HEK293 (cell line): Measurements from ENCODE around the gene STK16.
A peak's percentile ranks its signal among the peaks of the same experiment; 100 is the strongest.

Experiments used
- CTCF ChIA-PET: fragments of 350-600 bp; formaldehyde crosslinking; extraction: SDS; loops from one replicate; lab custom pipeline; 2021; ENCODE audit warnings: antibody characterized with exemption; lab: Yijun Ruan, JAX
- POLR2A ChIA-PET: fragments of 300-600 bp; formaldehyde crosslinking; extraction: SDS; loops from one replicate; lab custom pipeline; 2020; ENCODE audit warnings: antibody characterized with exemption, inconsistent platforms; lab: Yijun Ruan, JAX
- H3K27ac ChIP-seq: fragments of 200-500 bp; sonication (Bioruptor generic); 2 replicates; pipeline ENCODE4 v1.5.1; 2014; ENCODE audit warnings: low read depth, low read length, control low read depth, inconsistent platforms; ENCODE audit errors: extremely low read depth
- H3K36me3 ChIP-seq, 2 experiments: fragments of 200-500 bp in 1 of 2; sonication (Bioruptor generic) in 1 of 2; 1 replicate in 1 of 2; 2 replicates in 1 of 2; pipeline ENCODE4 v1.5.1; 2014 to 2017; ENCODE audit warnings: inconsistent platforms in 2 of 2, low read length in 2 of 2; ENCODE audit not compliant: control insufficient read depth in 2 of 2, insufficient read depth in 1 of 2
- H3K4me1 ChIP-seq: fragments of 200-500 bp; sonication (Bioruptor generic); 2 replicates; pipeline ENCODE4 v1.5.1; 2014; ENCODE audit warnings: mild to moderate bottlenecking, low read length, inconsistent platforms; ENCODE audit not compliant: control insufficient read depth, insufficient read depth
- H3K4me3 ChIP-seq: 2 replicates; pipeline ENCODE4 v1.5.1; 2011; ENCODE audit warnings: low read depth, mild to moderate bottlenecking, control low read depth, low read length, moderate library complexity
- H3K9me3 ChIP-seq: fragments of 200-500 bp; sonication (Bioruptor generic); 2 replicates; pipeline ENCODE4 v1.5.1; 2014; ENCODE audit warnings: low read depth, low read length, inconsistent platforms; ENCODE audit not compliant: control insufficient read depth, insufficient read depth
- GLIS2 ChIP-seq: fragments of 450-650 bp; formaldehyde crosslinking; IDR thresholded peaks from 2 replicates; pipeline ENCODE4 v1.5.1; 2016; ENCODE audit warnings: missing biosample characterization, missing genetic modification characterization
- HOXC10 ChIP-seq: sonication (generic); formaldehyde crosslinking; IDR thresholded peaks from 2 replicates; pipeline ENCODE4 v1.8.1; 2023; ENCODE audit warnings: mild to moderate bottlenecking, missing genetic modification reagents
- KLF1 ChIP-seq: fragments of 450-650 bp; formaldehyde crosslinking; IDR thresholded peaks from 2 replicates; pipeline ENCODE4 v1.5.1; 2016; ENCODE audit warnings: missing biosample characterization, missing genetic modification characterization
- KLF8 ChIP-seq: fragments of 450-650 bp; formaldehyde crosslinking; IDR thresholded peaks from 2 replicates; pipeline ENCODE4 v1.5.1; 2016; ENCODE audit warnings: missing biosample characterization, missing genetic modification characterization
- SCRT1 ChIP-seq: fragments of 450-650 bp; formaldehyde crosslinking; IDR thresholded peaks from 2 replicates; pipeline ENCODE4 v1.5.1; 2016; ENCODE audit warnings: missing biosample characterization, missing genetic modification characterization, borderline replicate concordance
- WT1 ChIP-seq: fragments of 450-650 bp; formaldehyde crosslinking; IDR thresholded peaks from 2 replicates; pipeline ENCODE4 v1.5.1; 2016; ENCODE audit warnings: missing biosample characterization, missing genetic modification characterization
- ZBTB1 ChIP-seq: fragments of 450-650 bp; formaldehyde crosslinking; IDR thresholded peaks from 2 replicates; pipeline ENCODE4 v1.5.1; 2016; ENCODE audit warnings: missing biosample characterization, missing genetic modification characterization
- ZBTB17 ChIP-seq: fragments of 450-650 bp; formaldehyde crosslinking; IDR thresholded peaks from 2 replicates; pipeline ENCODE4 v1.5.1; 2016; ENCODE audit warnings: missing biosample characterization, missing genetic modification characterization
- ZNF19 ChIP-seq: fragments of 450-650 bp; formaldehyde crosslinking; IDR thresholded peaks from 2 replicates; pipeline ENCODE4; 2016; ENCODE audit warnings: missing biosample characterization, missing genetic modification characterization, low read depth
- ZNF416 ChIP-seq: fragments of 450-650 bp; formaldehyde crosslinking; IDR thresholded peaks from 2 replicates; pipeline ENCODE4 v1.5.1; 2016; ENCODE audit warnings: missing biosample characterization, missing genetic modification characterization
- ZNF600 ChIP-seq: fragments of 450-650 bp; formaldehyde crosslinking; IDR thresholded peaks from 2 replicates; pipeline ENCODE4 v1.5.1; 2016; ENCODE audit warnings: missing biosample characterization, missing genetic modification characterization
- ZNF654 ChIP-seq: fragments of 450-650 bp; formaldehyde crosslinking; IDR thresholded peaks from 2 replicates; pipeline ENCODE4 v1.5.1; 2016; ENCODE audit warnings: low read depth, missing biosample characterization, missing genetic modification characterization
- ZNF664 ChIP-seq: fragments of 450-650 bp; formaldehyde crosslinking; IDR thresholded peaks from 2 replicates; pipeline ENCODE4 v1.5.1; 2016; ENCODE audit warnings: missing biosample characterization, missing genetic modification characterization
- ZNF76 ChIP-seq: fragments of 450-650 bp; formaldehyde crosslinking; IDR thresholded peaks from 2 replicates; pipeline ENCODE4; 2016; ENCODE audit warnings: low read depth, missing biosample characterization, missing genetic modification characterization, borderline replicate concordance
- ZNF768 ChIP-seq: fragments of 450-650 bp; formaldehyde crosslinking; IDR thresholded peaks from 2 replicates; pipeline ENCODE4 v1.5.1; 2018; ENCODE audit warnings: missing biosample characterization, mild to moderate bottlenecking, missing genetic modification characterization
- TF ChIP-seq, protein P1 (sequence below): fragments of 450-650 bp; formaldehyde crosslinking; conservative IDR thresholded peaks from 2 replicates; pipeline ENCODE4 v1.5.1; 2016; ENCODE audit warnings: low read depth, missing biosample characterization, missing genetic modification characterization
- TF ChIP-seq, protein P2 (sequence below): fragments of 450-650 bp; formaldehyde crosslinking; IDR thresholded peaks from 2 replicates; pipeline ENCODE4 v1.5.1; 2016; ENCODE audit warnings: missing biosample characterization, missing genetic modification characterization
- TF ChIP-seq, protein P3 (sequence below): fragments of 450-650 bp; formaldehyde crosslinking; IDR thresholded peaks from 2 replicates; pipeline ENCODE4 v1.5.1; 2017; ENCODE audit warnings: missing biosample characterization, missing genetic modification characterization
- TF ChIP-seq, protein P4 (sequence below): fragments of 450-650 bp; formaldehyde crosslinking; IDR thresholded peaks from 2 replicates; pipeline ENCODE4 v1.5.1; 2016; ENCODE audit warnings: missing biosample characterization, missing genetic modification characterization
- TF ChIP-seq, protein P5 (sequence below): fragments of 450-650 bp; formaldehyde crosslinking; IDR thresholded peaks from 2 replicates; pipeline ENCODE4 v1.5.1; 2016; ENCODE audit warnings: missing biosample characterization, missing genetic modification characterization, low read depth
- TF ChIP-seq, protein P6 (sequence below): fragments of 450-650 bp; formaldehyde crosslinking; IDR thresholded peaks from 2 replicates; pipeline ENCODE4 v1.5.1; 2016; ENCODE audit warnings: missing biosample characterization, missing genetic modification characterization

Gene STK16

DNA sequence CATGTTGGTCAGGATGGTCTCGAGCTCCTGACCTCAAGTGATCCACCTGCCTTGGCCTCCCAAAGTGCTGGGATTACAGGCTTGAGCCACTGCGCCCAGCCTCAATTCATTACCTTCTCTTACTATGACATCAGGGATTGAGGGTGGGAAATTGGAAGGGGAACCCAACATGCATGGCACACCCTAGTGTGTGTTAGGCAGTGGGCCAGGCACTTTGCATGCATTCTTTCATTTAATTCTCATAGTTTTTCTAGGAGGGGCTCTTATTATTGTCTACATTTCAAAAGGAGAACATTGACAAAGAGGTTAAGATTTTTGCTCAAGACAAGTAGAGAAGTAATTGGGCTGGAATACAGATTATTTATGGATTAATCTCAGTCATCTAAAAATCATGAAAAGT is 23.0 kb downstream of the STK16 start (continued):
- TF ChIP-seq, protein P1, sequence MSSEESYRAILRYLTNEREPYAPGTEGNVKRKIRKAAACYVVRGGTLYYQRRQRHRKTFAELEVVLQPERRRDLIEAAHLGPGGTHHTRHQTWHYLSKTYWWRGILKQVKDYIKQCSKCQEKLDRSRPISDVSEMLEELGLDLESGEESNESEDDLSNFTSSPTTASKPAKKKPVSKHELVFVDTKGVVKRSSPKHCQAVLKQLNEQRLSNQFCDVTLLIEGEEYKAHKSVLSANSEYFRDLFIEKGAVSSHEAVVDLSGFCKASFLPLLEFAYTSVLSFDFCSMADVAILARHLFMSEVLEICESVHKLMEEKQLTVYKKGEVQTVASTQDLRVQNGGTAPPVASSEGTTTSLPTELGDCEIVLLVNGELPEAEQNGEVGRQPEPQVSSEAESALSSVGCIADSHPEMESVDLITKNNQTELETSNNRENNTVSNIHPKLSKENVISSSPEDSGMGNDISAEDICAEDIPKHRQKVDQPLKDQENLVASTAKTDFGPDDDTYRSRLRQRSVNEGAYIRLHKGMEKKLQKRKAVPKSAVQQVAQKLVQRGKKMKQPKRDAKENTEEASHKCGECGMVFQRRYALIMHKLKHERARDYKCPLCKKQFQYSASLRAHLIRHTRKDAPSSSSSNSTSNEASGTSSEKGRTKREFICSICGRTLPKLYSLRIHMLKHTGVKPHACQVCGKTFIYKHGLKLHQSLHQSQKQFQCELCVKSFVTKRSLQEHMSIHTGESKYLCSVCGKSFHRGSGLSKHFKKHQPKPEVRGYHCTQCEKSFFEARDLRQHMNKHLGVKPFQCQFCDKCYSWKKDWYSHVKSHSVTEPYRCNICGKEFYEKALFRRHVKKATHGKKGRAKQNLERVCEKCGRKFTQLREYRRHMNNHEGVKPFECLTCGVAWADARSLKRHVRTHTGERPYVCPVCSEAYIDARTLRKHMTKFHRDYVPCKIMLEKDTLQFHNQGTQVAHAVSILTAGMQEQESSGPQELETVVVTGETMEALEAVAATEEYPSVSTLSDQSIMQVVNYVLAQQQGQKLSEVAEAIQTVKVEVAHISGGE (tag by site-specific recombination), result no peak
- TF ChIP-seq ZNF664 (tag by site-specific recombination) (no peak), WT1 (tag by site-specific recombination) (no peak), KLF8 (tag by site-specific recombination) (no peak), ZNF19 (no peak), GLIS2 (tag by site-specific recombination) (no peak), ZNF600 (no peak)
- TF ChIP-seq, protein P2, sequence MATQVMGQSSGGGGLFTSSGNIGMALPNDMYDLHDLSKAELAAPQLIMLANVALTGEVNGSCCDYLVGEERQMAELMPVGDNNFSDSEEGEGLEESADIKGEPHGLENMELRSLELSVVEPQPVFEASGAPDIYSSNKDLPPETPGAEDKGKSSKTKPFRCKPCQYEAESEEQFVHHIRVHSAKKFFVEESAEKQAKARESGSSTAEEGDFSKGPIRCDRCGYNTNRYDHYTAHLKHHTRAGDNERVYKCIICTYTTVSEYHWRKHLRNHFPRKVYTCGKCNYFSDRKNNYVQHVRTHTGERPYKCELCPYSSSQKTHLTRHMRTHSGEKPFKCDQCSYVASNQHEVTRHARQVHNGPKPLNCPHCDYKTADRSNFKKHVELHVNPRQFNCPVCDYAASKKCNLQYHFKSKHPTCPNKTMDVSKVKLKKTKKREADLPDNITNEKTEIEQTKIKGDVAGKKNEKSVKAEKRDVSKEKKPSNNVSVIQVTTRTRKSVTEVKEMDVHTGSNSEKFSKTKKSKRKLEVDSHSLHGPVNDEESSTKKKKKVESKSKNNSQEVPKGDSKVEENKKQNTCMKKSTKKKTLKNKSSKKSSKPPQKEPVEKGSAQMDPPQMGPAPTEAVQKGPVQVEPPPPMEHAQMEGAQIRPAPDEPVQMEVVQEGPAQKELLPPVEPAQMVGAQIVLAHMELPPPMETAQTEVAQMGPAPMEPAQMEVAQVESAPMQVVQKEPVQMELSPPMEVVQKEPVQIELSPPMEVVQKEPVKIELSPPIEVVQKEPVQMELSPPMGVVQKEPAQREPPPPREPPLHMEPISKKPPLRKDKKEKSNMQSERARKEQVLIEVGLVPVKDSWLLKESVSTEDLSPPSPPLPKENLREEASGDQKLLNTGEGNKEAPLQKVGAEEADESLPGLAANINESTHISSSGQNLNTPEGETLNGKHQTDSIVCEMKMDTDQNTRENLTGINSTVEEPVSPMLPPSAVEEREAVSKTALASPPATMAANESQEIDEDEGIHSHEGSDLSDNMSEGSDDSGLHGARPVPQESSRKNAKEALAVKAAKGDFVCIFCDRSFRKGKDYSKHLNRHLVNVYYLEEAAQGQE (tag by site-specific recombination), result no peak
- TF ChIP-seq, protein P3, sequence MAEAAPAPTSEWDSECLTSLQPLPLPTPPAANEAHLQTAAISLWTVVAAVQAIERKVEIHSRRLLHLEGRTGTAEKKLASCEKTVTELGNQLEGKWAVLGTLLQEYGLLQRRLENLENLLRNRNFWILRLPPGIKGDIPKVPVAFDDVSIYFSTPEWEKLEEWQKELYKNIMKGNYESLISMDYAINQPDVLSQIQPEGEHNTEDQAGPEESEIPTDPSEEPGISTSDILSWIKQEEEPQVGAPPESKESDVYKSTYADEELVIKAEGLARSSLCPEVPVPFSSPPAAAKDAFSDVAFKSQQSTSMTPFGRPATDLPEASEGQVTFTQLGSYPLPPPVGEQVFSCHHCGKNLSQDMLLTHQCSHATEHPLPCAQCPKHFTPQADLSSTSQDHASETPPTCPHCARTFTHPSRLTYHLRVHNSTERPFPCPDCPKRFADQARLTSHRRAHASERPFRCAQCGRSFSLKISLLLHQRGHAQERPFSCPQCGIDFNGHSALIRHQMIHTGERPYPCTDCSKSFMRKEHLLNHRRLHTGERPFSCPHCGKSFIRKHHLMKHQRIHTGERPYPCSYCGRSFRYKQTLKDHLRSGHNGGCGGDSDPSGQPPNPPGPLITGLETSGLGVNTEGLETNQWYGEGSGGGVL (tag by site-specific recombination), result no peak
- TF ChIP-seq, protein P4, sequence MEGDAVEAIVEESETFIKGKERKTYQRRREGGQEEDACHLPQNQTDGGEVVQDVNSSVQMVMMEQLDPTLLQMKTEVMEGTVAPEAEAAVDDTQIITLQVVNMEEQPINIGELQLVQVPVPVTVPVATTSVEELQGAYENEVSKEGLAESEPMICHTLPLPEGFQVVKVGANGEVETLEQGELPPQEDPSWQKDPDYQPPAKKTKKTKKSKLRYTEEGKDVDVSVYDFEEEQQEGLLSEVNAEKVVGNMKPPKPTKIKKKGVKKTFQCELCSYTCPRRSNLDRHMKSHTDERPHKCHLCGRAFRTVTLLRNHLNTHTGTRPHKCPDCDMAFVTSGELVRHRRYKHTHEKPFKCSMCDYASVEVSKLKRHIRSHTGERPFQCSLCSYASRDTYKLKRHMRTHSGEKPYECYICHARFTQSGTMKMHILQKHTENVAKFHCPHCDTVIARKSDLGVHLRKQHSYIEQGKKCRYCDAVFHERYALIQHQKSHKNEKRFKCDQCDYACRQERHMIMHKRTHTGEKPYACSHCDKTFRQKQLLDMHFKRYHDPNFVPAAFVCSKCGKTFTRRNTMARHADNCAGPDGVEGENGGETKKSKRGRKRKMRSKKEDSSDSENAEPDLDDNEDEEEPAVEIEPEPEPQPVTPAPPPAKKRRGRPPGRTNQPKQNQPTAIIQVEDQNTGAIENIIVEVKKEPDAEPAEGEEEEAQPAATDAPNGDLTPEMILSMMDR, result no peak
- TF ChIP-seq, protein P5, sequence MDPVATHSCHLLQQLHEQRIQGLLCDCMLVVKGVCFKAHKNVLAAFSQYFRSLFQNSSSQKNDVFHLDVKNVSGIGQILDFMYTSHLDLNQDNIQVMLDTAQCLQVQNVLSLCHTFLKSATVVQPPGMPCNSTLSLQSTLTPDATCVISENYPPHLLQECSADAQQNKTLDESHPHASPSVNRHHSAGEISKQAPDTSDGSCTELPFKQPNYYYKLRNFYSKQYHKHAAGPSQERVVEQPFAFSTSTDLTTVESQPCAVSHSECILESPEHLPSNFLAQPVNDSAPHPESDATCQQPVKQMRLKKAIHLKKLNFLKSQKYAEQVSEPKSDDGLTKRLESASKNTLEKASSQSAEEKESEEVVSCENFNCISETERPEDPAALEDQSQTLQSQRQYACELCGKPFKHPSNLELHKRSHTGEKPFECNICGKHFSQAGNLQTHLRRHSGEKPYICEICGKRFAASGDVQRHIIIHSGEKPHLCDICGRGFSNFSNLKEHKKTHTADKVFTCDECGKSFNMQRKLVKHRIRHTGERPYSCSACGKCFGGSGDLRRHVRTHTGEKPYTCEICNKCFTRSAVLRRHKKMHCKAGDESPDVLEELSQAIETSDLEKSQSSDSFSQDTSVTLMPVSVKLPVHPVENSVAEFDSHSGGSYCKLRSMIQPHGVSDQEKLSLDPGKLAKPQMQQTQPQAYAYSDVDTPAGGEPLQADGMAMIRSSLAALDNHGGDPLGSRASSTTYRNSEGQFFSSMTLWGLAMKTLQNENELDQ, result no peak

DNA sequence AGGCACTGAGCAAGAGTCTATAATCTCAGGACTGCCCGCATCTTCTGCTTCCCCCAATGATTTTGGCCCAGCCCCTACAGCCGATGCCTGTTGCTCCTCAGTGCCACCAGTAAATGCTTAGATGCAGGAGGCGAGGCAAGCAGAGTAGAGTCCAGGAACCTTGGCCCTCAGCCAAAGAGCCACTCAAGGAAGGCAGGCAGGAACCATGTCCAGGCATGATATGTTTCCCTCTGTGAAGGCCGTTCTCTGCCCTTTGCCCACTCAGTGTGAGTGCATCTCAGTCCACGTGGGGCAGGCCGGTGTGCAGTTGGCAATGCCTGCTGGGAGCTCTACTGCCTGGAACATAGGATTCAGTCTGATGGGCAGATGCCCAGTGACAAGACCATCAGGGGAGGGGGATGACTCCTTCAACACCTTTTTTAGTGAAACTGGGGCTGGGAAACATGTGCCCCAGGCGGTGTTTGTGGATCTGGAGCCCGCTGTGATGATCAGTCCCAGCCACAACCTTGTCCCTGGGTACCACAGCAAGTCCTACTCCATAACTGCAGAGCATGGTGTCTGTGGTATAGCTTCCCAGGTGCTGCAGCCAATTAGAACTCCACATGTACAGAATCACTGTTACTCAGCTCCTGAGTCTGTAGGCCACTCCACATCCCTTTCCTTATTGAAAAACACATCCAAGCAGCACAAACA is 24.2 kb downstream of the STK16 start:
- Histone ChIP-seq H3K27ac (no peak overlapping the region), H3K4me1 (no peaks in the 10 kb centered on the region), H3K4me3 (no peak overlapping the region), H3K9me3 (no peaks in the 10 kb centered on the region), H3K36me3 (no peaks in the 10 kb centered on the region)
- ChIA-PET CTCF (interaction anchor here (0.8 to 1.4 kb wide), 2 partner anchors 8 to 25 kb away, joined by 6 to 7 read pairs; no protein-coding TSS in a partner anchor), POLR2A (interaction anchor here (0.8 kb wide), 1 partner anchor 24 kb away, joined by 3 read pairs; the partner anchor contains the start of genes GLB1L and STK16)
- TF ChIP-seq GLIS2 (tag by site-specific recombination), result no peak
- TF ChIP-seq ZBTB1 (tag by site-specific recombination), result no peak
- TF ChIP-seq, protein P6, sequence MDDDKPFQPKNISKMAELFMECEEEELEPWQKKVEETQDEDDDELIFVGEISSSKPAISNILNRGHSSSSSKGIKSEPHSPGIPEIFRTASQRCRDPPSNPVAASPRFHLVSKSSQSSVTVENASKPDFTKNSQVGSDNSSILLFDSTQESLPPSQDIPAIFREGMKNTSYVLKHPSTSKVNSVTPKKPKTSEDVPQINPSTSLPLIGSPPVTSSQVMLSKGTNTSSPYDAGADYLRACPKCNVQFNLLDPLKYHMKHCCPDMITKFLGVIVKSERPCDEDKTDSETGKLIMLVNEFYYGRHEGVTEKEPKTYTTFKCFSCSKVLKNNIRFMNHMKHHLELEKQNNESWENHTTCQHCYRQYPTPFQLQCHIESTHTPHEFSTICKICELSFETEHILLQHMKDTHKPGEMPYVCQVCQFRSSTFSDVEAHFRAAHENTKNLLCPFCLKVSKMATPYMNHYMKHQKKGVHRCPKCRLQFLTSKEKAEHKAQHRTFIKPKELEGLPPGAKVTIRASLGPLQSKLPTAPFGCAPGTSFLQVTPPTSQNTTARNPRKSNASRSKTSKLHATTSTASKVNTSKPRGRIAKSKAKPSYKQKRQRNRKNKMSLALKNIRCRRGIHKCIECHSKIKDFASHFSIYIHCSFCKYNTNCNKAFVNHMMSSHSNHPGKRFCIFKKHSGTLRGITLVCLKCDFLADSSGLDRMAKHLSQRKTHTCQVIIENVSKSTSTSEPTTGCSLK (tag by site-specific recombination), result no peak
- TF ChIP-seq ZNF654 (tag by site-specific recombination), result no peak
- TF ChIP-seq HOXC10 (CRISPR knock-in tag), result no peak
- peak; percentile 43; the same call in 1 of the 2 replicates for TF ChIP-seq SCRT1 (tag by site-specific recombination)
- peak; percentile 77 for TF ChIP-seq ZBTB17 (tag by site-specific recombination)
- TF ChIP-seq KLF1, result no peak
- TF ChIP-seq ZNF76, result 0 out of 2 replicates have a peak, but pooled peaks have one; percentile 19
- no peak for TF ChIP-seq ZNF416 (tag by site-specific recombination)
- no peak for TF ChIP-seq ZNF664 (tag by site-specific recombination)
- TF ChIP-seq ZNF768 (tag by site-specific recombination), result no peak
